Colonic mucosa (tissue), 4 donors: ENCODE measurements around the gene SMOC1. TPM values are rescaled to one million over a fixed set of nuclear protein-coding genes. Genes with fewer than 3 reads are reported as not detected.
A peak's percentile ranks its signal among the peaks of the same experiment; 100 is the strongest.

Source experiments
- DNase-seq: peaks from one replicate; pipeline ENCODE4 v3.0.0-alpha.2; 2020
- H3K27ac ChIP-seq: fragments of 200-600 bp; one replicate; pipeline ENCODE4 v1.8.0; 2021
- H3K27me3 ChIP-seq: fragments of 200-600 bp; one replicate; pipeline ENCODE4 v1.8.0; 2021
- H3K36me3 ChIP-seq: fragments of 200-600 bp; one replicate; pipeline ENCODE4 v1.8.0; 2021
- H3K4me1 ChIP-seq: fragments of 200-600 bp; one replicate; pipeline ENCODE4 v1.8.0; 2021; ENCODE audit warnings: mild to moderate bottlenecking
- H3K4me3 ChIP-seq: fragments of 200-600 bp; one replicate; pipeline ENCODE4 v1.8.0; 2021
- H3K9ac ChIP-seq, 2 donors: one replicate each; pipeline ENCODE4 v1.7.0; 2013; ENCODE audit warnings: control low read depth in 2 of 2, low read depth in 2 of 2, low read length in 2 of 2
- H3K9me3 ChIP-seq: fragments of 200-600 bp; one replicate; pipeline ENCODE4 v1.8.0; 2021
- CTCF ChIP-seq: fragments of 200-600 bp; IDR thresholded peaks from one replicate; pipeline ENCODE4 v1.8.0; 2022; ENCODE audit warnings: antibody characterized with exemption, mild to moderate bottlenecking
- intact Hi-C: fragments of 100-400 bp; cut with DNase I; formaldehyde crosslinking; loops from one replicate; pipeline ENCODE4 v1.14.1; 2022
- total RNA-seq, 2 donors: library from RNA; stranded (reverse); fragmentation: NEBNext Ultra II Directional in 1 of 2; extraction: Animal tissue kit (Norgen Biotek cat#: 25700) in 1 of 2; gene quantifications; one replicate each; pipeline ENCODE4 v1.2.1, GENCODE V29; 2021
- donor health status: healthy.
- donor health status: DM: no; HTN: no; CAD: no.
- donor health status: DM: no; HTN: no; CAD: no.

Gene SMOC1
- total RNA-seq, 2 donors from 2014 or later: 0.50 to 0.67 TPM

DNA sequence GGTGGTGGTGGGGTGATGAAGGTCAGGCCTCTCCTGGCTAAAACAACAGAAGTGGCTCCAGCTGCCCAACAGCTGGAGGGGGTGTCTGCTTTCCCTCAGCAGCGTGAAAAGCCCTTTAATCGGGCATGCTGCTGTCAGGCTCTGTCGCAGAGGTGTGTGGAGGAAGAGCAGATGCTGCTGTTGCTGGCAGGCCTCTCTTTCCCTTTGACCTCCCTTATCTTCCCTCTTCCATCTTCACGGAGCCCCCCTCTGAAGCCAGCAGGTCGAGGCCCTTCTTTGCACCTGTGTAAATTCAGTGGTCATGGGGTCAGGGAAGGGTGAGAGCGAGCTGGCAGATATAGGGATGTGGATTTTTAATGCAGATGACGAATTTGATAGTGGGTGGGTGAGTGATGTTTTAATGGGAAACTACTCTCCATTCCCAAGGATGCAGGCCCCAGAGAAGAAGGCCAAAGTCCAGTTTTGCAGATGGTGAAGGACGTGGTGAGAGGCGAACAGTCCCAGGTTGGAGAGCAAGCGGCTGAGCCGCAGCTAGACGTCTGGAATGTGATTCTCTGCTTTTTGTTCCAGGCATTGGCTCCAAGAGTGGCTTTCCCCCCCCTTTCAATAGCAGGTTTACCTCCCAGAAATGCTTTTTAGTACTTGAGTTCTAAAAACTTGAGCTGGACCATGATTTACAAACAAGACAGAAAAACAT is 64.0 kb downstream of the SMOC1 start:
- no peaks in the 10 kb centered on the region for H3K27me3 ChIP-seq
- TF ChIP-seq CTCF: no peak
- H3K36me3 ChIP-seq: no peaks in the 10 kb centered on the region
- no peak overlapping the region for H3K27ac ChIP-seq
- no peak overlapping the region for H3K4me3 ChIP-seq
- peak; percentile 41 for DNase-seq
- peaks cover 4% of the 10 kb centered on the region for H3K4me1 ChIP-seq
- no peaks in the 10 kb centered on the region for H3K9me3 ChIP-seq
- intact Hi-C loops: no loop called here
- H3K9ac ChIP-seq: no peak overlapping the region

DNA sequence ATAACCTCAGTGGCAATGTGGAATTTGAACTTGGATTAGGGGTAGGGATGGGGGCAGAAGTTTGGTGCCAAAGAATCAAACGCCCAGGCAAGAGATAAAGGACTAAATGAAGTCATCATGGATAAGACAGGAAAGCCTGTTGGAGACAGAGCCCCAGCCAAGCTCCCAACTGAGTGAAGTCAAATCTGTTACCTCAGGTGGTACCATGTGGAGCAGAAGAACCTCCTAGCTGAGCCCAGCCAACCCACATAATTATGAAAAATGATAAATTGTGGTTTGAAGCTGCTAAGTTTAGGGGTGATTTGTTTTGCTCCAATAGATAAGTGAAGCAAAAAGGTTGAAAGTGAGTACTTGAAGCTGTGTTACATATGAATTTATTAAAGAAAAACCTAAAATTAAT is 66.1 kb downstream of the SMOC1 start:
- no peak overlapping the region for H3K9ac ChIP-seq
- no peaks in the 10 kb centered on the region for H3K27me3 ChIP-seq
- DNase-seq: no peak
- H3K27ac ChIP-seq: no peak overlapping the region
- no peaks in the 10 kb centered on the region for H3K36me3 ChIP-seq
- intact Hi-C loops: no loop called here
- peaks cover 4% of the 10 kb centered on the region for H3K4me1 ChIP-seq
- no peak overlapping the region for H3K4me3 ChIP-seq
- no peak for TF ChIP-seq CTCF
- H3K9me3 ChIP-seq: no peaks in the 10 kb centered on the region

GRCh38 chr14:69945912-69946311 is 66.7 kb downstream of the SMOC1 start:
- DNase-seq: peak; percentile 49
- no peak overlapping the region for H3K27ac ChIP-seq
- no peak for TF ChIP-seq CTCF
- H3K4me3 ChIP-seq: no peak overlapping the region
- intact Hi-C loops: no loop called here
- no peaks in the 10 kb centered on the region for H3K9me3 ChIP-seq
- H3K36me3 ChIP-seq: no peaks in the 10 kb centered on the region
- peaks cover 4% of the 10 kb centered on the region for H3K4me1 ChIP-seq
- H3K9ac ChIP-seq: no peak overlapping the region
- no peaks in the 10 kb centered on the region for H3K27me3 ChIP-seq

GRCh38 chr14:69948351-69948750 is 69.1 kb downstream of the SMOC1 start:
- H3K9ac ChIP-seq: no peak overlapping the region
- H3K9me3 ChIP-seq: no peaks in the 10 kb centered on the region
- H3K27me3 ChIP-seq: no peaks in the 10 kb centered on the region
- intact Hi-C loops: no loop called here
- no peak for TF ChIP-seq CTCF
- H3K4me1 ChIP-seq: no peaks in the 10 kb centered on the region
- no peak overlapping the region for H3K27ac ChIP-seq
- H3K4me3 ChIP-seq: no peak overlapping the region
- H3K36me3 ChIP-seq: no peaks in the 10 kb centered on the region
- no peak for DNase-seq

- TF ChIP-seq CTCF: no peak
- DNase-seq: no peak
These were observed 72.0 kb downstream of the SMOC1 start for GRCh38 chr14:69951263-69951662.

More at GRCh38 chr14:69951263-69951662, 72.0 kb downstream of the SMOC1 start:
- Histone ChIP-seq H3K36me3 (no peaks in the 10 kb centered on the region), H3K4me3 (no peak overlapping the region), H3K4me1 (no peaks in the 10 kb centered on the region), H3K9me3 (no peaks in the 10 kb centered on the region), H3K9ac (no peak overlapping the region), H3K27me3 (no peaks in the 10 kb centered on the region), H3K27ac (no peak overlapping the region)
- intact Hi-C loops: no loop called here
